H7 (cell line): ENCODE data around the gene CCDC170. TPM values are rescaled to one million over a fixed set of nuclear protein-coding genes. Genes with fewer than 3 reads are reported as not detected.

Source experiments
- DNase-seq: peaks from one replicate; pipeline ENCODE4 v3.0.0; 2012
- H3K27me3 ChIP-seq: 2 replicates; pipeline ENCODE4 v1.6.0; 2011; ENCODE audit warnings: mild to moderate bottlenecking, low read length; ENCODE audit not compliant: control insufficient read depth, insufficient read depth
- H3K36me3 ChIP-seq: replicated peaks from 2 replicates; pipeline ENCODE4 v1.5.1; 2011; ENCODE audit warnings: low read length; ENCODE audit not compliant: control insufficient read depth, insufficient read depth
- H3K4me3 ChIP-seq: 2 replicates; pipeline ENCODE4 v1.5.1; 2011; ENCODE audit warnings: low read depth, mild to moderate bottlenecking, control low read depth, low read length, moderate library complexity; ENCODE audit not compliant: insufficient read depth
- total RNA-seq: library from RNA; depleted of rRNA; stranded (reverse); fragments of >200 nt; shearing (Covaris generic); gene quantifications from 2 replicates; pipeline ENCODE4 v1.2.3, GENCODE V29; 2014

The CCDC170 gene
- total RNA-seq, 1 experiment from 2014 or later: 0.55 TPM

- no peak overlapping the region for H3K4me3 ChIP-seq
- DNase-seq: no peak
- no peaks in the 10 kb centered on the region for H3K36me3 ChIP-seq
- H3K27me3 ChIP-seq: no peaks in the 10 kb centered on the region
Observed at GRCh38 chr6:151630991-151631655, 137.3 kb downstream of the CCDC170 start.

GRCh38 chr6:151632415-151632987, 138.7 kb downstream of the CCDC170 start:
- H3K27me3 ChIP-seq: no peaks in the 10 kb centered on the region
- H3K4me3 ChIP-seq: no peak overlapping the region
- H3K36me3 ChIP-seq: no peaks in the 10 kb centered on the region
- no peak for DNase-seq

- Histone ChIP-seq H3K36me3 (no peaks in the 10 kb centered on the region), H3K27me3 (no peaks in the 10 kb centered on the region), H3K4me3 (no peak overlapping the region)
- no peak for DNase-seq
Observed at GRCh38 chr6:151633526-151634335, 139.9 kb downstream of the CCDC170 start.

GRCh38 chr6:151634336-151634720, 140.5 kb downstream of the CCDC170 start:
- no peak for DNase-seq
- Histone ChIP-seq H3K36me3 (no peaks in the 10 kb centered on the region), H3K4me3 (no peak overlapping the region), H3K27me3 (no peaks in the 10 kb centered on the region)

GRCh38 chr6:151635741-151636140, 141.9 kb downstream of the CCDC170 start:
- DNase-seq: no peak
- H3K36me3 ChIP-seq: no peaks in the 10 kb centered on the region
- no peaks in the 10 kb centered on the region for H3K27me3 ChIP-seq
- H3K4me3 ChIP-seq: no peak overlapping the region

GRCh38 chr6:151637814-151638213, 144.0 kb downstream of the CCDC170 start:
- no peaks in the 10 kb centered on the region for H3K36me3 ChIP-seq
- no peaks in the 10 kb centered on the region for H3K27me3 ChIP-seq
- H3K4me3 ChIP-seq: no peak overlapping the region
- no peak for DNase-seq

- H3K27me3 ChIP-seq: no peaks in the 10 kb centered on the region
- DNase-seq: no peak
- H3K4me3 ChIP-seq: no peak overlapping the region
- H3K36me3 ChIP-seq: no peaks in the 10 kb centered on the region
Observed at GRCh38 chr6:151639750-151640149, 145.9 kb downstream of the CCDC170 start.

GRCh38 chr6:151641028-151641427, 147.2 kb downstream of the CCDC170 start:
- no peaks in the 10 kb centered on the region for H3K36me3 ChIP-seq
- no peak overlapping the region for H3K4me3 ChIP-seq
- no peaks in the 10 kb centered on the region for H3K27me3 ChIP-seq
- DNase-seq: no peak

GRCh38 chr6:151647976-151648639, 154.3 kb downstream of the CCDC170 start:
- H3K4me3 ChIP-seq: no peak overlapping the region
- H3K36me3 ChIP-seq: no peaks in the 10 kb centered on the region
- no peaks in the 10 kb centered on the region for H3K27me3 ChIP-seq
- DNase-seq: peak; percentile 60

- H3K27me3 ChIP-seq: no peaks in the 10 kb centered on the region
- no peaks in the 10 kb centered on the region for H3K36me3 ChIP-seq
- H3K4me3 ChIP-seq: no peak overlapping the region
- no peak for DNase-seq
Observed at GRCh38 chr6:151649835-151650234, 156.0 kb downstream of the CCDC170 start.

GRCh38 chr6:151651639-151652038, 157.8 kb downstream of the CCDC170 start:
- Histone ChIP-seq H3K27me3 (no peaks in the 10 kb centered on the region), H3K4me3 (no peak overlapping the region), H3K36me3 (no peaks in the 10 kb centered on the region)
- DNase-seq: no peak

- no peak for DNase-seq
- Histone ChIP-seq H3K27me3 (no peaks in the 10 kb centered on the region), H3K4me3 (no peak overlapping the region), H3K36me3 (no peaks in the 10 kb centered on the region)
Observed at GRCh38 chr6:151652325-151652724, 158.5 kb downstream of the CCDC170 start.

GRCh38 chr6:151655099-151655498, 161.3 kb downstream of the CCDC170 start:
- Histone ChIP-seq H3K4me3 (no peak overlapping the region), H3K27me3 (no peaks in the 10 kb centered on the region), H3K36me3 (no peaks in the 10 kb centered on the region)
- DNase-seq: no peak

GRCh38 chr6:151656392-151656791, 162.6 kb downstream of the CCDC170 start:
- no peak overlapping the region for H3K4me3 ChIP-seq
- no peaks in the 10 kb centered on the region for H3K27me3 ChIP-seq
- H3K36me3 ChIP-seq: no peaks in the 10 kb centered on the region
- DNase-seq: no peak

GRCh38 chr6:151658091-151658490, 164.3 kb downstream of the CCDC170 start:
- Histone ChIP-seq H3K27me3 (no peaks in the 10 kb centered on the region), H3K36me3 (no peaks in the 10 kb centered on the region), H3K4me3 (no peak overlapping the region)
- no peak for DNase-seq
